ENCODE results near the gene MAB21L1. TPM values are rescaled to one million over a fixed set of nuclear protein-coding genes. Genes with fewer than 3 reads are reported as not detected.

MAB21L1 gene
- total and polyA plus RNA-seq, 2 of the 8 experiments (the other 6 are each of a cell fraction or from before 2014, with no cell fraction given), result not detected

GRCh38 chr13:35478271-35479037, 2.0 kb upstream of the MAB21L1 start (continued):
- TF ChIP-seq ATF2 (IDR thresholded peaks at IDR 0.05; ENCODE audit: low read length) (no peak), MAX (IDR thresholded peaks at IDR 0.05) (0 out of 2 replicates have a peak, but pooled peaks have one; percentile 17), SAP30 (IDR thresholded peaks at IDR 0.05; ENCODE audit: insufficient read depth, insufficient replicate concordance, low read length) (no peak), POLR2AphosphoS5 (IDR thresholded peaks at IDR 0.05; ENCODE audit: low read depth, low read length) (no peak), EGR1 (IDR thresholded peaks at IDR 0.05; ENCODE audit: borderline replicate concordance, low read depth, low read length) (peak; percentile 60; the same call in 1 of the 2 replicates), TAF7 (optimal IDR thresholded peaks at IDR 0.05; ENCODE audit: borderline replicate concordance, low read depth, low read length) (no peak), NANOG (IDR thresholded peaks at IDR 0.05; ENCODE audit: insufficient read depth, low read depth, low read length, poor library complexity, severe bottlenecking) (no peak), RAD21 (IDR thresholded peaks at IDR 0.05 in 1 of 2, conservative IDR thresholded peaks at IDR 0.05 in 1 of 2; ENCODE audit: low read depth in 2 of 2, low read length in 2 of 2) (no peak), SIX5 (IDR thresholded peaks at IDR 0.05; ENCODE audit: low read depth, low read length) (no peak), TCF12 (IDR thresholded peaks at IDR 0.05; ENCODE audit: low read depth, low read length) (no peak), CREB1 (IDR thresholded peaks at IDR 0.05) (no peak), SIN3A (conservative IDR thresholded peaks at IDR 0.05 in 1 of 2, IDR thresholded peaks at IDR 0.05 in 1 of 2; ENCODE audit: low read depth in 1 of 2, low read length in 2 of 2) (0 out of 4 replicates have a peak, but pooled peaks of 1 of the 2 experiments have one; percentile 3), SP2 (IDR thresholded peaks at IDR 0.05; ENCODE audit: low read length) (no peak), SP4 (IDR thresholded peaks at IDR 0.05; ENCODE audit: low read length) (no peak), BACH1 (IDR thresholded peaks at IDR 0.05; ENCODE audit: low read length) (no peak), RNF2 (IDR thresholded peaks at IDR 0.05; ENCODE audit: borderline replicate concordance, low read depth, low read length, missing control alignments, poor library complexity, severe bottlenecking) (peak; percentile 91), ASH2L (IDR thresholded peaks at IDR 0.05; ENCODE audit: low read length) (peak; percentile 74), RFX5 (IDR thresholded peaks at IDR 0.05; ENCODE audit: borderline replicate concordance, low read depth, low read length) (no peak), POLR2A (IDR thresholded peaks at IDR 0.05; ENCODE audit: control extremely low read depth in 1 of 2, low read depth in 2 of 2, low read length in 2 of 2) (no peak), JUND (IDR thresholded peaks at IDR 0.05; ENCODE audit: low read length) (no peak), CEBPB (IDR thresholded peaks at IDR 0.05; ENCODE audit: low read depth, low read length) (no peak), KDM1A (IDR thresholded peaks at IDR 0.05; ENCODE audit: borderline replicate concordance, low read length) (no peak), POU5F1 (IDR thresholded peaks at IDR 0.05; ENCODE audit: low read depth, low read length) (no peak)

Data from H1 (cell line).